ENCODE data around the gene ZNF627.
"Not testable (repeated sequence)": the region's sequence is repeated elsewhere in the genome, so short reads cannot be mapped to it uniquely, and the experiment has no call there.

DNA sequence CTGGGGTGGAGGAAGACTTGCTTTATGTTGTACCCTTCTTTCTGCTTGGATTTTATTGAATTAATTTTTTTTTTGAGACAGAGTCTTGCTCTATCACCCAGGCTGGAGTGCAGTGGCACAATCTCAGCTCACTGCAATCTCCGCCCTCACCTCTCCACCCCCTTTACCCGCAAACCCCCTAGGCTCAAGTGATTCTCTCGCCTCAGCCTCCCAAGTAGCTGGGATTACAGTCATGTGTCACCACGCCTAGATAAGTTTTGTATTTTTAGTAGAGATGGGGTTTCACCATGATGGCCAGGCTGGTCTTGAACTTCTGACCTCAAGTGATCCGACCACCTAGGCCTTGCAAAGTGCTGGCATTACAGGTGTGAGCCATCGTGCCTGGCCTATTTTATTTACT lies 23.9 kb upstream of the ZNF627 start:
- TF ChIP-seq POLR2A (IDR thresholded peaks at IDR 0.05): not testable (repeated sequence)
- TF ChIP-seq, protein P1, sequence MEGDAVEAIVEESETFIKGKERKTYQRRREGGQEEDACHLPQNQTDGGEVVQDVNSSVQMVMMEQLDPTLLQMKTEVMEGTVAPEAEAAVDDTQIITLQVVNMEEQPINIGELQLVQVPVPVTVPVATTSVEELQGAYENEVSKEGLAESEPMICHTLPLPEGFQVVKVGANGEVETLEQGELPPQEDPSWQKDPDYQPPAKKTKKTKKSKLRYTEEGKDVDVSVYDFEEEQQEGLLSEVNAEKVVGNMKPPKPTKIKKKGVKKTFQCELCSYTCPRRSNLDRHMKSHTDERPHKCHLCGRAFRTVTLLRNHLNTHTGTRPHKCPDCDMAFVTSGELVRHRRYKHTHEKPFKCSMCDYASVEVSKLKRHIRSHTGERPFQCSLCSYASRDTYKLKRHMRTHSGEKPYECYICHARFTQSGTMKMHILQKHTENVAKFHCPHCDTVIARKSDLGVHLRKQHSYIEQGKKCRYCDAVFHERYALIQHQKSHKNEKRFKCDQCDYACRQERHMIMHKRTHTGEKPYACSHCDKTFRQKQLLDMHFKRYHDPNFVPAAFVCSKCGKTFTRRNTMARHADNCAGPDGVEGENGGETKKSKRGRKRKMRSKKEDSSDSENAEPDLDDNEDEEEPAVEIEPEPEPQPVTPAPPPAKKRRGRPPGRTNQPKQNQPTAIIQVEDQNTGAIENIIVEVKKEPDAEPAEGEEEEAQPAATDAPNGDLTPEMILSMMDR (IDR thresholded peaks at IDR 0.05): not testable (repeated sequence)
